Liver (tissue), 3 donors: ENCODE data around the gene HEXIM1.
A peak's percentile ranks its signal among the peaks of the same experiment; 100 is the strongest.

ENCODE experiments used
- NR2F2 ChIP-seq: IDR thresholded peaks from 2 replicates; pipeline ENCODE4 v1.6.1; 2016; ENCODE audit warnings: antibody characterized with exemption
- RAD21 ChIP-seq, 2 donors: IDR thresholded peaks; 2 replicates each; pipeline ENCODE4 v1.6.1; 2016; ENCODE audit warnings: antibody characterized with exemption in 2 of 2, mild to moderate bottlenecking in 2 of 2
- SP1 ChIP-seq: IDR thresholded peaks from 2 replicates; pipeline ENCODE4 v1.6.1; 2018; ENCODE audit warnings: antibody characterized with exemption, mild to moderate bottlenecking
- TAF1 ChIP-seq: conservative IDR thresholded peaks from 2 replicates; pipeline ENCODE4 v1.6.1; 2016; ENCODE audit warnings: antibody characterized with exemption, mild to moderate bottlenecking
- YY1 ChIP-seq: IDR thresholded peaks from 2 replicates; pipeline ENCODE4 v1.6.1; 2016; ENCODE audit warnings: antibody characterized with exemption, mild to moderate bottlenecking
- TF ChIP-seq, protein P1 (sequence below): fragments of 150-350 bp; IDR thresholded peaks from 2 replicates; pipeline ENCODE4 v1.5.1; 2017; ENCODE audit warnings: improper control_type of control experiment, low read depth, low read length; ENCODE audit not compliant: missing input control
- donor health status: healthy.
- donor health status: healthy.

DNA sequence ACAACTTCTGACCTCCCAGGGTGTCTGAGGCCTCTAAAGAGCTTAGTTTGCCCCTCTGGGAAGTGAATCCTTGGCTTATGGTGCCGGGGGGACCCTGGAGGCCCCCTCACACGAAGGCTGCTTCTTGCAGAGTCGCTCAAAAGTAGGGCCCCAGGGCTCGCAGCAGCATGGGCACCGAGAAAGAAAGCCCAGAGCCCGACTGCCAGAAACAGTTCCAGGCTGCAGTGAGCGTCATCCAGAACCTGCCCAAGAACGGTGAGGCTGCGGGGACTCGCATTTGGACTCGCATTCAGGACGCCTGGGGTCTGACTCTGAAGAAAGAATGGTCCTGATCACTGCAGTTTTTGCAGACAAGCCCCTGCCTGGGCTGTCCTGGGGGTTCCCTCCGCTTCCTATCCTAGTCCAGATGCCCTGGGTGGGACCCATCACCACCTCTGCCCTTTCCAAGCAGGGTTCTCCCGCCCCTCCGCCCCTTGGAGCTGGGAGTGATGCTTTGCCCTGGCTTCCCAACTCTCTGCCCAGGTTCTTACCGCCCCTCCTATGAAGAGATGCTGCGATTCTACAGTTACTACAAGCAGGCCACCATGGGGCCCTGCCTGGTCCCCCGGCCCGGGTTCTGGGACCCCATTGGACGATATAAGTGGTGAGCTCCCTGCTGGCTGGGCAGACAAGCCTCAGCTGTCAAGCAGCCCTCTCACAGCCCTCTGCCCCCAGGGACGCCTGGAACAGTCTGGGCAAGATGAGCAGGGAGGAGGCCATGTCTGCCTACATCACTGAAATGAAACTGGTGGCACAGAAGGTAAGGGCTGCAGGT is 12.1 kb upstream of the HEXIM1 start:
- no peak for TF ChIP-seq TAF1
- no peak for TF ChIP-seq RAD21 (IDR thresholded peaks at IDR 0.05)
- TF ChIP-seq SP1 = no peak
- TF ChIP-seq, protein P1, sequence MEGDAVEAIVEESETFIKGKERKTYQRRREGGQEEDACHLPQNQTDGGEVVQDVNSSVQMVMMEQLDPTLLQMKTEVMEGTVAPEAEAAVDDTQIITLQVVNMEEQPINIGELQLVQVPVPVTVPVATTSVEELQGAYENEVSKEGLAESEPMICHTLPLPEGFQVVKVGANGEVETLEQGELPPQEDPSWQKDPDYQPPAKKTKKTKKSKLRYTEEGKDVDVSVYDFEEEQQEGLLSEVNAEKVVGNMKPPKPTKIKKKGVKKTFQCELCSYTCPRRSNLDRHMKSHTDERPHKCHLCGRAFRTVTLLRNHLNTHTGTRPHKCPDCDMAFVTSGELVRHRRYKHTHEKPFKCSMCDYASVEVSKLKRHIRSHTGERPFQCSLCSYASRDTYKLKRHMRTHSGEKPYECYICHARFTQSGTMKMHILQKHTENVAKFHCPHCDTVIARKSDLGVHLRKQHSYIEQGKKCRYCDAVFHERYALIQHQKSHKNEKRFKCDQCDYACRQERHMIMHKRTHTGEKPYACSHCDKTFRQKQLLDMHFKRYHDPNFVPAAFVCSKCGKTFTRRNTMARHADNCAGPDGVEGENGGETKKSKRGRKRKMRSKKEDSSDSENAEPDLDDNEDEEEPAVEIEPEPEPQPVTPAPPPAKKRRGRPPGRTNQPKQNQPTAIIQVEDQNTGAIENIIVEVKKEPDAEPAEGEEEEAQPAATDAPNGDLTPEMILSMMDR = no peak
- no peak for TF ChIP-seq NR2F2
- TF ChIP-seq YY1 = peak; percentile 22
